Measurements from ENCODE around the gene KLK12. TPM values are rescaled to one million over a fixed set of nuclear protein-coding genes. Genes with fewer than 3 reads are reported as not detected.

Gene KLK12
- total and polyA plus RNA-seq, 10 donors = 0.16 TPM; not detected in 9

GRCh38 chr19:51000981-51001380 lies 33.8 kb downstream of the KLK12 start:
- intact Hi-C loops (cut with DNase I; ENCODE audit: low total_unique reads) = no loop called here
- Histone ChIP-seq H3K27ac (no peak overlapping the region), H3K4me1 (no peaks in the 10 kb centered on the region), H3K36me3 (no peaks in the 10 kb centered on the region), H3K4me3 (no peak overlapping the region), H3K27me3 (replicated peaks in 1 of 7) (peaks cover 0 to 67% (median 15%) of the 10 kb centered on the region in 7 donors), H3K9me3 (no peaks in the 10 kb centered on the region)
- no peak for TF ChIP-seq POLR2A (IDR thresholded peaks at IDR 0.05)
- 33 to 43% (median 37%) methylated on average over 16 of the region's 16 CpGs for WGBS, 5 donors
- no peak for DNase-seq

- H3K9me3 ChIP-seq = no peaks in the 10 kb centered on the region
- intact Hi-C loops (cut with DNase I; ENCODE audit: low total_unique reads) = no loop called here
- peaks cover 0 to 66% (median 15%) of the 10 kb centered on the region in 7 donors for H3K27me3 ChIP-seq (replicated peaks in 1 of 7)
- TF ChIP-seq POLR2AphosphoS5 (IDR thresholded peaks at IDR 0.05) = no peak
- no peak for TF ChIP-seq CTCF (IDR thresholded peaks at IDR 0.05 in 8 of 11, conservative IDR thresholded peaks at IDR 0.05 in 3 of 11)
- TF ChIP-seq POLR2A (IDR thresholded peaks at IDR 0.05) = no peak
- no peak for DNase-seq
- no peaks in the 10 kb centered on the region for H3K36me3 ChIP-seq
- no peaks in the 10 kb centered on the region for H3K4me1 ChIP-seq
- no peak overlapping the region for H3K4me3 ChIP-seq
- WGBS, 5 donors = 84 to 92% (median 88%) methylated on average over 8 to 10 of the region's 10 CpGs
- no peak overlapping the region for H3K27ac ChIP-seq
These were observed 34.4 kb downstream of the KLK12 start for GRCh38 chr19:51000426-51000825.

- DNase-seq = no peak
- intact Hi-C loops (cut with DNase I; ENCODE audit: low total_unique reads) = no loop called here
- H3K27me3 ChIP-seq (replicated peaks in 1 of 7) = peaks cover 0 to 62% (median 15%) of the 10 kb centered on the region in 7 donors
- H3K4me3 ChIP-seq = no peak overlapping the region
- no peak for TF ChIP-seq POLR2AphosphoS5 (IDR thresholded peaks at IDR 0.05)
- no peak for TF ChIP-seq CTCF (IDR thresholded peaks at IDR 0.05 in 8 of 11, conservative IDR thresholded peaks at IDR 0.05 in 3 of 11)
- no peak for TF ChIP-seq POLR2A (IDR thresholded peaks at IDR 0.05)
- H3K9me3 ChIP-seq = peaks cover 0 to 9% (median 4%) of the 10 kb centered on the region in 8 donors
- no peak overlapping the region for H3K27ac ChIP-seq
- no peaks in the 10 kb centered on the region for H3K4me1 ChIP-seq
- WGBS, 5 donors = 85 to 90% (median 88%) methylated on average over 4 of the region's 4 CpGs
- no peaks in the 10 kb centered on the region for H3K36me3 ChIP-seq
These were observed 36.1 kb downstream of the KLK12 start for GRCh38 chr19:50998686-50999085.

GRCh38 chr19:50998061-50998460 lies 36.7 kb downstream of the KLK12 start:
- H3K4me3 ChIP-seq = no peak overlapping the region
- 58 to 79% (median 77%) methylated on average over 5 of the region's 5 CpGs for WGBS, 5 donors
- no peaks in the 10 kb centered on the region for H3K36me3 ChIP-seq
- peaks cover 0 to 9% (median 4%) of the 10 kb centered on the region in 8 donors for H3K9me3 ChIP-seq
- peaks cover 0 to 56% (median 15%) of the 10 kb centered on the region in 7 donors for H3K27me3 ChIP-seq (replicated peaks in 1 of 7)
- DNase-seq = no peak
- TF ChIP-seq POLR2A (IDR thresholded peaks at IDR 0.05) (no peak), CTCF (IDR thresholded peaks at IDR 0.05 in 8 of 11, conservative IDR thresholded peaks at IDR 0.05 in 3 of 11) (no peak), POLR2AphosphoS5 (IDR thresholded peaks at IDR 0.05) (no peak)
- intact Hi-C loops (cut with DNase I; ENCODE audit: low total_unique reads) = no loop called here
- H3K4me1 ChIP-seq = no peaks in the 10 kb centered on the region
- H3K27ac ChIP-seq = no peak overlapping the region

- 68 to 91% (median 82%) methylated on average over 2 of the region's 2 CpGs for WGBS, 5 donors
- intact Hi-C loops (cut with DNase I; ENCODE audit: low total_unique reads) = no loop called here
These were observed 40.7 kb downstream of the KLK12 start for GRCh38 chr19:50994129-50994528.

More at GRCh38 chr19:50994129-50994528, 40.7 kb downstream of the KLK12 start:
- Histone ChIP-seq H3K4me3 (no peak overlapping the region), H3K27me3 (replicated peaks in 1 of 7) (peaks cover 0 to 39% (median 0%) of the 10 kb centered on the region in 7 donors), H3K9me3 (peaks cover 0 to 9% (median 4%) of the 10 kb centered on the region in 8 donors), H3K36me3 (no peaks in the 10 kb centered on the region), H3K27ac (no peak overlapping the region), H3K4me1 (no peaks in the 10 kb centered on the region)
- TF ChIP-seq CTCF (IDR thresholded peaks at IDR 0.05 in 8 of 11, conservative IDR thresholded peaks at IDR 0.05 in 3 of 11) = no peak
- no peak for TF ChIP-seq POLR2AphosphoS5 (IDR thresholded peaks at IDR 0.05)
- TF ChIP-seq POLR2A (IDR thresholded peaks at IDR 0.05) = no peak
- no peak for DNase-seq
